IPS DF 4.7 (cell line): ENCODE results near the gene GPR173.
A peak's percentile ranks its signal among the peaks of the same experiment; 100 is the strongest.

ENCODE experiments used
- DNase-seq: peaks from one replicate; pipeline ENCODE4 v3.0.0-alpha.2; 2013; ENCODE audit warnings: low spot score; ENCODE audit errors: extremely low read depth

GPR173 gene

GRCh38 chrX:53088136-53088974 is 39.8 kb downstream of the GPR173 start:
- DNase-seq: no peak

DNA sequence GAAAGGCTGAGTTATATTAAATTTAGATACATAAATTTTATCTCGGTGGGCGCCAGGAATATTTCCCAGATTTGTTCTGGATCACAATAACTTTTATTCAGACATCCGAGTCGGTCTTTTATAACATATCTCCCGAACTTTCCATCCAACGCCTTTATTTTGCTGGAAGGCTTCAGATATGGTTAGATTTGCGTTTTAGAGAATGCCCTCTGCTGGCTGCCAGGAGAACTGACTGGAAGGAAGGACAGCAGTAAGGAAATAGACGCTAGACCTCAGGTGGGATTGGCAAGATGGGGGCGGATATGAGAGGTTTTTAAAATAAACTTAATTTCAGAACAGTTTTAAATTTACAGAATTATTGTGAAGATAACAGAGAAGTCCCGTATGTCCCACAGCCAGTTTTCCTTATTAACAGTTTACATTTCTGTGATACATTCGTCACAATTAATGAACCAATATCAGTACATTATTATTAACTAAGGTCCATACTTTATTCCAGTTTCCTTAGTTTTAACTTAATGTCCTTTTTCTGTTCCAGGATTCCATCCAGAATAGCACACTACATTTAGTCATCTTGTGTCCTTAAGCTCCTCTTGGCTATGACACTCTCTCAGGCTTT is 40.7 kb downstream of the GPR173 start:
- DNase-seq: no peak

DNA sequence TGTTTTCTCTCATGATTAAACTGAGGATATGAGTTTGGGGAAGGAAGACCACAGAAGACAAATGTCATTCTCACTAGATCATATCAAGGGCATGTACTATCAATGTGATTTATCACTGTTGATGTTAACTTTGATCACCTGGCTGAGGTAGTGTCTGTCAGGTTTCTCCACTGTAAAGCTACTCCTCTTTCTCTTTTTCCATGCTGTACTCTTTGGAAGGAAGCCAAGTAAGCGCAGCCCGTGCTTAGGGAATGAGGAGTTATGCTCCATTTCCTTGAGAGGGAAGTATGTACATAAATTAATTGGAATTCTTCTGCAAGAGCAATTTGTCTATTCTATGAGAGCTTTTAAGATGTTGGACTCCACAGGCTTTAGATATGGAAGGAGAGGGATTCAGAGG is 41.3 kb downstream of the GPR173 start:
- no peak for DNase-seq

- DNase-seq: no peak
These were observed 42.8 kb downstream of the GPR173 start for GRCh38 chrX:53091354-53091753.

DNA sequence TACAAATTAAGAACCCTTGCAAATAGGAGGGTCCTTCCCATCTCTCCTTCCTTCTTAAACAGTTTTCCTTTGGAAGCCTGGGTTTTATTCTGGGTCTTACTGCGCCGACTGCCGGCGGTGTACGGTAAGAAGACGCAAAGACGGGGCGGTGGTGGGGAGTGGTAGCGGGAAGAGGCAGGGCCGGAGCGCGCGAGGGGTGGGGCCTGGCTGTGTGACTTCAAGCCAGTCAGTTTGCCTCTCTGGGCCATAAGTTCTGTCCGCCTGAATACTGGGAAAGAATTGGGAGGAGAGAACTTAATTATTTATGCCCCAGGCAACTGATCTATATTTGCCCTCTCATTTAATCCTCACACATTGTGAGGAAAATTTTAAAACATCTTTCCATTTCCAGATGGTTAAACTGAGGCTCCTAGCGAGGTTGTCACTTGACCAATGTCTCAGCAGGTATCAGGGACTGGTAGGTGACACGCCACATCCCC is 44.6 kb downstream of the GPR173 start:
- no peak for DNase-seq

GRCh38 chrX:53093748-53094581 is 45.4 kb downstream of the GPR173 start, which contains the start of gene KANTR:
Gene KANTR, plus strand, starts transcription at chrX:53094142. Its CDS starts 30,131 bp downstream, at chrX:53124273.
- peak; percentile 74 for DNase-seq

DNA sequence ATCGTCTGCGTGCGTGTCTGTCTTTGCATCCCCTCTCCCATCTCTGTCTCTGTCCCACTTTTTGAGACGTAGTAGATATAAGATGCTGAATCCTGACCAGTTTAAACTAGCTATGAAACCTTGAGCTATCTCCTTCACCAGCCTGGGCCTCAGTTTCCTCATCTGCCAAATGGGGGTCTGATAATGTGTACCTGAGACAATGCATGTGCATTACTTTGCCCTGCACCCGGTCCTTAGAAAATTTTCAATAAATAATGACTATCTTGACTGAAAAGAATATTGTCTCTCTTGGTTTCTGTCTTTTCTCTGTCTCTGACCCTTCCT is 46.0 kb downstream of the GPR173 start:
- no peak for DNase-seq

DNA sequence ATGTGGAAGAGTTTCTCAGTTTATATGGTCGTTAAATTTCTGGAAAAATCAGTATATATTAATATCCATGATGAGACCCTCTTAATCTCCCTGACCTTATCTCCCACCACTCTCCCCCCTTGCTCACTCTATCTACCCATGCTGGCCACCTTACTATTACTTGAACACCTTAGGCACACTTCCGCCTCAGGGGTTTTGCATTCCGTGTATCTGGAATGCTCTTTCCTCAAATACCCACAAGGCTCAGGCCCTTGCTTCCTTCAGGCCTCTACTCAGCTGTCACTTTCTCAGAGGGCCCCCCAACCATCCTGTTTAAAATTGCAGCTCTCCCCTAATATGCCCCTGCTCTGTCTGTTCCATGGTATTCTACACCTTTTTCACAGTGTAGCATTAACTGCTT is 47.2 kb downstream of the GPR173 start:
- DNase-seq: no peak

GRCh38 chrX:53114864-53115549 is 66.4 kb downstream of the GPR173 start:
- no peak for DNase-seq

GRCh38 chrX:53115550-53115874 is 66.9 kb downstream of the GPR173 start:
- no peak for DNase-seq

DNA sequence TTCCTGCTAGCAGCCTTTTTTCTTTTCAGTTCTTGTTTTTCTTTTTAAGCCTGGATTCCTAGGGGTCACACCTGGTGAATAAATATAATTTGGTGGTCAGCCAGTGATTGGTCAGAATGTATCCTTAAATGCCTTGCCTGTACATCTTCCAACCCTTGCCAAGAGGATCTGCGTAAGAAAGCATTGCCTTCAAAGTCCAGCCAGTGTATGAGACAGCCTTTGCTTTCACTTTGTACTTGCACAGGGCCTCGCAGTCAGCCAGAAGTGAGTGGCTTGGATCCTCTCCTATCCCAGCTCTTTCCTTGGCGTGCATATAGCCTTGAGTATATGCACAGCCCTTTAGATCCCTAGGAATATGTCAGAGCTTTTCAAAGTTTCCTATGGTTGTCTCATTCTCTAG is 67.5 kb downstream of the GPR173 start:
- DNase-seq: no peak

GRCh38 chrX:53122013-53122412 is 73.4 kb downstream of the GPR173 start:
- DNase-seq: no peak

DNA sequence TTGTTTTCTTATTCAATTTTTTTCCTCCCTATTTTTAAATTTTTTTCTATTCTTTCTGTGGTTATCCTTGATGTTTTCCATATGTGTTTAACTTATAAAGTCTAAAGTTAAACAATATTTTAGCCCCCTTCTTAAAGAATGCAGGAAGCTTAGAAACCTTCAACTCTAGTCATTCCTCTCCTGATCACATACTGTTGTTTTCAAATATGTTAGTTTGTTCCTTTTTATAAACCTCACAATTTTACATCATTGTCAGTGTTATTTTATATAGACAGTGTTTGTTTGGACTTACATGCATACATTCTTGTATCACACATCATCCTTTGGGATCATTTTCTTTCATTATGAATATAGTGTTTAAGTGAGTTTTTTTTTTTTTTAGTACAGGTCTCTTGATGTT is 76.9 kb downstream of the GPR173 start:
- no peak for DNase-seq

GRCh38 chrX:53126377-53126776 is 77.8 kb downstream of the GPR173 start:
- DNase-seq: no peak

GRCh38 chrX:53128097-53128749 is 79.6 kb downstream of the GPR173 start:
- no peak for DNase-seq
